Measurements from ENCODE around the gene MYO1C.

- TF ChIP-seq CTCF (IDR thresholded peaks at IDR 0.05; ENCODE audit: insufficient read depth, low read length, poor library complexity, severe bottlenecking) (no peak), EZH2phosphoT487 (conservative IDR thresholded peaks at IDR 0.05; ENCODE audit: low read length) (no peak)
Observed at GRCh38 chr17:1504866-1505265, 12.4 kb upstream of the MYO1C start.
